ENCODE results near the gene RTN4. TPM values are rescaled to one million over a fixed set of nuclear protein-coding genes. Genes with fewer than 3 reads are reported as not detected.

The RTN4 gene
- total and polyA plus RNA-seq, 4 donors, result 125 to 357 (median 237) TPM

GRCh38 chr2:55025082-55025481, 25.2 kb downstream of the RTN4 start:
- 83 to 84% methylated on average over 2 of the region's 2 CpGs for WGBS, 2 donors
- intact Hi-C loops (cut with DNase I), result no loop called here
- Histone ChIP-seq H3K27me3 (ENCODE audit: control insufficient read depth in 1 of 2, insufficient read depth in 2 of 2, low read length in 1 of 2) (no peaks in the 10 kb centered on the region), H3K4me3 (ENCODE audit: low read length in 2 of 2) (no peak overlapping the region), H3K9me3 (ENCODE audit: control insufficient read depth, low read length) (no peaks in the 10 kb centered on the region), H3K4me1 (ENCODE audit: control insufficient read depth in 1 of 2, insufficient read depth in 2 of 2, low read length in 2 of 2) (peaks cover 5 to 27% of the 10 kb centered on the region in 2 donors), H3K27ac (ENCODE audit: low read depth in 1 of 2, low read length in 2 of 2) (no peak overlapping the region), H3K36me3 (ENCODE audit: control insufficient read depth in 1 of 2, insufficient read depth in 2 of 2, low read length in 1 of 2) (no peaks in the 10 kb centered on the region)
- no peak for DNase-seq
- no peak for ATAC-seq (ENCODE audit: low FRiP score)

GRCh38 chr2:55022476-55022875, 27.8 kb downstream of the RTN4 start:
- Histone ChIP-seq H3K4me3 (ENCODE audit: low read length in 2 of 2) (no peak overlapping the region), H3K9me3 (ENCODE audit: control insufficient read depth, low read length) (no peaks in the 10 kb centered on the region), H3K27me3 (ENCODE audit: control insufficient read depth in 1 of 2, insufficient read depth in 2 of 2, low read length in 1 of 2) (no peaks in the 10 kb centered on the region), H3K36me3 (ENCODE audit: control insufficient read depth in 1 of 2, insufficient read depth in 2 of 2, low read length in 1 of 2) (no peaks in the 10 kb centered on the region), H3K27ac (ENCODE audit: low read depth in 1 of 2, low read length in 2 of 2) (no peak overlapping the region), H3K4me1 (ENCODE audit: control insufficient read depth in 1 of 2, insufficient read depth in 2 of 2, low read length in 2 of 2) (peaks cover 5 to 23% of the 10 kb centered on the region in 2 donors)
- no peak for DNase-seq
- no peak for ATAC-seq (ENCODE audit: low FRiP score)
- WGBS, 2 donors, result 84 to 89% methylated on average over 3 of the region's 3 CpGs
- intact Hi-C loops (cut with DNase I), result no loop called here

- Histone ChIP-seq H3K4me3 (ENCODE audit: low read length in 2 of 2) (no peak overlapping the region), H3K4me1 (ENCODE audit: control insufficient read depth in 1 of 2, insufficient read depth in 2 of 2, low read length in 2 of 2) (peaks cover 2 to 17% of the 10 kb centered on the region in 2 donors), H3K36me3 (ENCODE audit: control insufficient read depth in 1 of 2, insufficient read depth in 2 of 2, low read length in 1 of 2) (no peaks in the 10 kb centered on the region), H3K27ac (ENCODE audit: low read depth in 1 of 2, low read length in 2 of 2) (no peak overlapping the region), H3K9me3 (ENCODE audit: control insufficient read depth, low read length) (no peaks in the 10 kb centered on the region), H3K27me3 (ENCODE audit: control insufficient read depth in 1 of 2, insufficient read depth in 2 of 2, low read length in 1 of 2) (no peaks in the 10 kb centered on the region)
- intact Hi-C loops (cut with DNase I), result loop anchor here (5.0 to 10.0 kb wide), 3 partner anchors 42 to 145 kb away; no protein-coding TSS in a partner anchor
- 78 to 93% methylated on average over 5 of the region's 5 CpGs for WGBS, 2 donors
- DNase-seq (no peak), ATAC-seq (ENCODE audit: low FRiP score) (no peak)
Measured at GRCh38 chr2:55019526-55020258, 30.6 kb downstream of the RTN4 start.

- DNase-seq (no peak), ATAC-seq (ENCODE audit: low FRiP score) (no peak)
- Histone ChIP-seq H3K36me3 (ENCODE audit: control insufficient read depth in 1 of 2, insufficient read depth in 2 of 2, low read length in 1 of 2) (no peaks in the 10 kb centered on the region), H3K27me3 (ENCODE audit: control insufficient read depth in 1 of 2, insufficient read depth in 2 of 2, low read length in 1 of 2) (no peaks in the 10 kb centered on the region), H3K9me3 (ENCODE audit: control insufficient read depth, low read length) (no peaks in the 10 kb centered on the region), H3K4me3 (ENCODE audit: low read length in 2 of 2) (no peak overlapping the region), H3K4me1 (ENCODE audit: control insufficient read depth in 1 of 2, insufficient read depth in 2 of 2, low read length in 2 of 2) (peaks cover 2 to 12% of the 10 kb centered on the region in 2 donors), H3K27ac (ENCODE audit: low read depth in 1 of 2, low read length in 2 of 2) (no peak overlapping the region)
- WGBS, 2 donors, result 65 to 76% methylated on average over 1 of the region's 1 CpG
- intact Hi-C loops (cut with DNase I), result loop anchor here (5.0 to 10.0 kb wide), 3 partner anchors 41 to 146 kb away; no protein-coding TSS in a partner anchor
Measured at GRCh38 chr2:55018619-55019018, 31.6 kb downstream of the RTN4 start.

GRCh38 chr2:55017880-55018279, 32.4 kb downstream of the RTN4 start:
- Histone ChIP-seq H3K4me3 (ENCODE audit: low read length in 2 of 2) (no peak overlapping the region), H3K9me3 (ENCODE audit: control insufficient read depth, low read length) (no peaks in the 10 kb centered on the region), H3K4me1 (ENCODE audit: control insufficient read depth in 1 of 2, insufficient read depth in 2 of 2, low read length in 2 of 2) (peaks cover 2 to 6% of the 10 kb centered on the region in 2 donors), H3K36me3 (ENCODE audit: control insufficient read depth in 1 of 2, insufficient read depth in 2 of 2, low read length in 1 of 2) (no peaks in the 10 kb centered on the region), H3K27ac (ENCODE audit: low read depth in 1 of 2, low read length in 2 of 2) (no peak overlapping the region), H3K27me3 (ENCODE audit: control insufficient read depth in 1 of 2, insufficient read depth in 2 of 2, low read length in 1 of 2) (no peaks in the 10 kb centered on the region)
- no peak for DNase-seq
- intact Hi-C loops (cut with DNase I), result loop anchor here (5.0 to 10.0 kb wide), 3 partner anchors 41 to 147 kb away; no protein-coding TSS in a partner anchor
- 62% methylated on average over 3 of the region's 3 CpGs for WGBS, 2 donors
- ATAC-seq (ENCODE audit: low FRiP score), result no peak

GRCh38 chr2:55017428-55017827, 32.8 kb downstream of the RTN4 start:
- DNase-seq (no peak), ATAC-seq (ENCODE audit: low FRiP score) (no peak)
- Histone ChIP-seq H3K27ac (ENCODE audit: low read depth in 1 of 2, low read length in 2 of 2) (no peak overlapping the region), H3K4me1 (ENCODE audit: control insufficient read depth in 1 of 2, insufficient read depth in 2 of 2, low read length in 2 of 2) (peaks cover 2 to 3% of the 10 kb centered on the region in 2 donors), H3K9me3 (ENCODE audit: control insufficient read depth, low read length) (no peaks in the 10 kb centered on the region), H3K27me3 (ENCODE audit: control insufficient read depth in 1 of 2, insufficient read depth in 2 of 2, low read length in 1 of 2) (no peaks in the 10 kb centered on the region), H3K36me3 (ENCODE audit: control insufficient read depth in 1 of 2, insufficient read depth in 2 of 2, low read length in 1 of 2) (no peaks in the 10 kb centered on the region), H3K4me3 (ENCODE audit: low read length in 2 of 2) (no peak overlapping the region)
- intact Hi-C loops (cut with DNase I), result loop anchor here (5.0 to 10.0 kb wide), 3 partner anchors 40 to 147 kb away; no protein-coding TSS in a partner anchor
- 92 to 98% methylated on average over 3 of the region's 3 CpGs for WGBS, 2 donors

- H3K4me1 ChIP-seq (ENCODE audit: control insufficient read depth in 1 of 2, insufficient read depth in 2 of 2, low read length in 2 of 2), result peaks cover 0 to 4% of the 10 kb centered on the region in 2 donors
- ATAC-seq (ENCODE audit: low FRiP score) (peak; percentile 89), DNase-seq (no peak)
- no peaks in the 10 kb centered on the region for H3K27me3 ChIP-seq (ENCODE audit: control insufficient read depth in 1 of 2, insufficient read depth in 2 of 2, low read length in 1 of 2)
- no peak overlapping the region for H3K27ac ChIP-seq (ENCODE audit: low read depth in 1 of 2, low read length in 2 of 2)
- WGBS, 2 donors, result 37 to 44% methylated on average over 6 of the region's 6 CpGs
- intact Hi-C loops (cut with DNase I), result loop anchor here (2.0 to 10.0 kb wide), 4 partner anchors 38 to 154 kb away; no protein-coding TSS in a partner anchor
- no peaks in the 10 kb centered on the region for H3K36me3 ChIP-seq (ENCODE audit: control insufficient read depth in 1 of 2, insufficient read depth in 2 of 2, low read length in 1 of 2)
- no peak overlapping the region for H3K4me3 ChIP-seq (ENCODE audit: low read length in 2 of 2)
- H3K9me3 ChIP-seq (ENCODE audit: control insufficient read depth, low read length), result no peaks in the 10 kb centered on the region
Measured at GRCh38 chr2:55014962-55015939, 35.0 kb downstream of the RTN4 start.

GRCh38 chr2:55013936-55014335, 36.3 kb downstream of the RTN4 start:
- Histone ChIP-seq H3K27me3 (ENCODE audit: control insufficient read depth in 1 of 2, insufficient read depth in 2 of 2, low read length in 1 of 2) (no peaks in the 10 kb centered on the region), H3K36me3 (ENCODE audit: control insufficient read depth in 1 of 2, insufficient read depth in 2 of 2, low read length in 1 of 2) (no peaks in the 10 kb centered on the region), H3K4me1 (ENCODE audit: control insufficient read depth in 1 of 2, insufficient read depth in 2 of 2, low read length in 2 of 2) (peaks cover 0 to 7% of the 10 kb centered on the region in 2 donors), H3K9me3 (ENCODE audit: control insufficient read depth, low read length) (no peaks in the 10 kb centered on the region), H3K4me3 (ENCODE audit: low read length in 2 of 2) (no peak overlapping the region), H3K27ac (ENCODE audit: low read depth in 1 of 2, low read length in 2 of 2) (no peak overlapping the region)
- ATAC-seq (ENCODE audit: low FRiP score), result no peak
- no peak for DNase-seq
- WGBS, 2 donors, result 9 to 11% methylated on average over 1 of the region's 1 CpG
- intact Hi-C loops (cut with DNase I), result loop anchor here (2.0 to 10.0 kb wide), 3 partner anchors 109 to 155 kb away; no protein-coding TSS in a partner anchor

Measured in aorta (tissue), 5 donors.